GM12878 (cell line): Measurements from ENCODE around the gene B3GAT2. TPM values are rescaled to one million over a fixed set of nuclear protein-coding genes. Genes with fewer than 3 reads are reported as not detected.

Source experiments
- ATAC-seq: fragments of 200-7000 bp; cut with Tn5 transposase; 3 replicates; pipeline ENCODE4 v1.9.1; 2020; ENCODE audit warnings: mild to moderate bottlenecking, moderate library complexity
- BruUV-seq: library from RNA; stranded (reverse); fragments of 400-500 nt; replicated peaks from 2 replicates; lab custom pipeline; 2021; lab: Mats Ljungman, UMichigan
- CTCF ChIA-PET: fragments of 300-600 bp; sonication (Branson Sonifier 250); formaldehyde crosslinking; extraction: SDS; loops from one replicate; lab custom pipeline; 2021; ENCODE audit warnings: inconsistent platforms; lab: Yijun Ruan, JAX
- POLR2A ChIA-PET: fragments of 350-600 bp; formaldehyde crosslinking; extraction: SDS; loops from one replicate; lab custom pipeline; 2021; ENCODE audit warnings: inconsistent platforms; lab: Charles Lee
- RAD21 ChIA-PET: fragments of 300-600 bp; sonication (Branson Sonifier 250); formaldehyde crosslinking; loops from one replicate; lab custom pipeline; 2023; ENCODE audit warnings: antibody characterized with exemption; ENCODE audit not compliant: unreplicated experiment; lab: Charles Lee
- SMC1A ChIA-PET: fragments of 300-600 bp; sonication (Branson Sonifier 250); formaldehyde crosslinking; loops from one replicate; lab custom pipeline; 2023; ENCODE audit not compliant: unreplicated experiment, uncharacterized antibody; lab: Charles Lee
- DNase-seq: peaks from one replicate; pipeline ENCODE4 v3.0.0-alpha.2; 2011; ENCODE audit warnings: low read depth, low spot score
- FAIRE-seq: peaks from 3 replicates; lab custom pipeline; 2011; peaks lifted over from hg19 to GRCh38; lab: Jason Lieb, UNC
- H2AFZ ChIP-seq: 2 replicates; pipeline ENCODE4 v1.6.0; 2011; ENCODE audit warnings: low read depth, low read length, control low read depth; ENCODE audit not compliant: control insufficient read depth
- H3K27ac ChIP-seq: 2 replicates; pipeline ENCODE4 v1.5.1; 2011; ENCODE audit warnings: control low read depth; ENCODE audit not compliant: control insufficient read depth, insufficient read depth
- H3K27me3 ChIP-seq, 2 experiments: replicated peaks in 1 of 2; 2 replicates each; pipeline versions ENCODE4 v1.6.0 to v1.6.1; 2011; ENCODE audit warnings: low read length in 1 of 2; ENCODE audit not compliant: control insufficient read depth in 2 of 2, insufficient read depth in 2 of 2
- H3K36me3 ChIP-seq, 2 experiments: 2 replicates each; pipeline ENCODE4 v1.5.1; 2011; ENCODE audit warnings: low read length in 1 of 2; ENCODE audit not compliant: control insufficient read depth in 2 of 2, insufficient read depth in 2 of 2
- H3K4me1 ChIP-seq: 2 replicates; pipeline ENCODE4 v1.6.1; 2011; ENCODE audit warnings: mild to moderate bottlenecking, low read length, moderate library complexity, mixed read lengths; ENCODE audit not compliant: control insufficient read depth, insufficient read depth
- H3K4me2 ChIP-seq: 2 replicates; pipeline ENCODE4 v1.6.0; 2011; ENCODE audit warnings: control low read depth; ENCODE audit not compliant: control insufficient read depth, insufficient read depth
- H3K4me3 ChIP-seq: fragments of 200-600 bp; sonication (generic); 2 replicates; pipeline ENCODE4 v1.5.1; 2016
- H3K79me2 ChIP-seq: 2 replicates; pipeline ENCODE4 v1.6.0; 2011; ENCODE audit warnings: low read length; ENCODE audit not compliant: control insufficient read depth, insufficient read depth
- H3K9ac ChIP-seq: 2 replicates; pipeline ENCODE4 v1.8.0; 2011; ENCODE audit warnings: low read length, control low read depth, mixed read lengths; ENCODE audit not compliant: control insufficient read depth, insufficient read depth
- H3K9me3 ChIP-seq: replicated peaks from 3 replicates; pipeline ENCODE4 v1.5.1; 2011; ENCODE audit warnings: mild to moderate bottlenecking, low read length; ENCODE audit not compliant: control insufficient read depth, insufficient read depth
- H4K20me1 ChIP-seq: 2 replicates; pipeline ENCODE4 v1.6.0; 2011; ENCODE audit not compliant: control insufficient read depth, insufficient read depth
- CBFB ChIP-seq: IDR thresholded peaks from 2 replicates; pipeline ENCODE4 v1.6.1; 2016; ENCODE audit warnings: antibody characterized with exemption, low read depth
- EED ChIP-seq: sonication (generic); IDR thresholded peaks from 2 replicates; pipeline ENCODE4 v1.6.1; 2016; ENCODE audit warnings: antibody characterized with exemption, low read depth
- IKZF1 ChIP-seq: fragments of 450-650 bp; conservative IDR thresholded peaks from 2 replicates; pipeline ENCODE4 v1.6.1; 2017; ENCODE audit warnings: antibody characterized with exemption, mild to moderate bottlenecking
- MEF2B ChIP-seq: fragments of 450-650 bp; IDR thresholded peaks from 2 replicates; pipeline ENCODE4 v1.6.1; 2018; ENCODE audit warnings: mild to moderate bottlenecking, moderate library complexity; ENCODE audit not compliant: partially characterized antibody, poor library complexity, severe bottlenecking
- NFYA ChIP-seq: IDR thresholded peaks from 2 replicates; pipeline ENCODE4 v1.6.1; 2011; ENCODE audit warnings: low read depth, mild to moderate bottlenecking, low read length, improper control_type of control experiment, borderline replicate concordance
- PML ChIP-seq: IDR thresholded peaks from 2 replicates; pipeline ENCODE4 v1.6.1; 2012; ENCODE audit warnings: low read length, inconsistent platforms
- POLR2A ChIP-seq: IDR thresholded peaks from 2 replicates; pipeline ENCODE4 v1.6.1; 2011; ENCODE audit warnings: low read depth, mild to moderate bottlenecking, low read length
- REST ChIP-seq: IDR thresholded peaks from 2 replicates; pipeline ENCODE4 v1.6.1; 2012; ENCODE audit warnings: mild to moderate bottlenecking, low read depth, low read length
- SPI1 ChIP-seq: IDR thresholded peaks from 2 replicates; pipeline ENCODE4 v1.6.1; 2011; ENCODE audit warnings: low read depth, mild to moderate bottlenecking, low read length, moderate library complexity, borderline replicate concordance; ENCODE audit not compliant: insufficient read depth
- SRF ChIP-seq, 2 experiments: IDR thresholded peaks; 2 replicates each; pipeline ENCODE4 v1.6.1; 2011; ENCODE audit warnings: low read depth in 2 of 2, low read length in 2 of 2, mild to moderate bottlenecking in 1 of 2, moderate library complexity in 1 of 2
- TCF7 ChIP-seq: IDR thresholded peaks from 2 replicates; pipeline ENCODE4 v1.6.1; 2014; ENCODE audit warnings: antibody characterized with exemption, borderline replicate concordance
- WGBS: methylation state at CpG from one replicate; pipeline ENCODE4 v1.1.6; 2016; ENCODE audit warnings: low lambda C conversion rate; ENCODE audit not compliant: insufficient replicate concordance, insufficient coverage; ENCODE audit errors: missing lambda C conversion rate; 5-methylcytosine and 5-hydroxymethylcytosine counted together
- in situ Hi-C: fragments of 300-500 bp; cut with MboI; formaldehyde crosslinking; loops from 9 replicates; pipeline ENCODE4 v1.14.3; 2018; ENCODE audit warnings: mixed read lengths
- intact Hi-C: fragments of 100-400 bp; cut with micrococcal nuclease; formaldehyde crosslinking; loops from one replicate; pipeline ENCODE4 v1.14.2; 2022; ENCODE audit not compliant: unreplicated experiment
- polyA plus RNA-seq, 11 experiments: library from polyadenylated mRNA; depleted of rRNA in 4 of 11; unstranded in 6 of 11; stranded (reverse) in 5 of 11; fragments of >200 nt; fragmentation: Nextera tagmentation in 4 of 11; fragmentation: Illumina TruSeq in 1 of 11; extraction: Ambion mirVana in 4 of 11; extraction: Trizol in 1 of 11; gene quantifications; 1 replicate in 1 of 11; 2 replicates in 10 of 11; pipeline versions ENCODE4 v1.2.1 to v1.2.3, GENCODE V29; 2011 to 2016; ENCODE audit warnings: inconsistent platforms in 2 of 11, missing spikeins in 2 of 11, low read depth in 1 of 11
- total RNA-seq, 4 experiments: library from RNA; depleted of rRNA in 3 of 4; stranded (reverse); fragments of >200 nt in 3 of 4; fragmentation: Illumina TruSeq in 1 of 4; extraction: Trizol in 1 of 4; gene quantifications; 2 replicates each; pipeline versions ENCODE4 v1.2.1 to v1.2.3, GENCODE V29; 2013 to 2021

The B3GAT2 gene
- total and polyA plus RNA-seq, 10 of the 15 experiments (the other 5 are each of a cell fraction or from before 2014, with no cell fraction given): 0.04 to 1.2 (median 0.22) TPM; not detected in 5

GRCh38 chr6:70894001-70894400 lies 62.9 kb downstream of the B3GAT2 start:
- Histone ChIP-seq H2AFZ (no peak overlapping the region), H3K4me2 (no peak overlapping the region), H3K4me1 (no peaks in the 10 kb centered on the region), H4K20me1 (no peaks in the 10 kb centered on the region), H3K36me3 (no peaks in the 10 kb centered on the region), H3K79me2 (no peaks in the 10 kb centered on the region), H3K4me3 (no peak overlapping the region), H3K9me3 (no peaks in the 10 kb centered on the region), H3K9ac (no peak overlapping the region), H3K27me3 (no peaks in the 10 kb centered on the region; a peak in 2 of 4 replicates), H3K27ac (no peak overlapping the region)
- ChIA-PET SMC1A (interaction anchor here (1.0 to 1.6 kb wide), 2 partner anchors 9 to 187 kb away, joined by 4 read pairs; no protein-coding TSS in a partner anchor), POLR2A (no interaction called here), CTCF (interaction anchor here (2.0 to 3.8 kb wide), 2 partner anchors 9 to 187 kb away, joined by 11 to 16 read pairs; no protein-coding TSS in a partner anchor), RAD21 (interaction anchor here (2.3 kb wide), 1 partner anchor 9 kb away, joined by 7 read pairs; no protein-coding TSS in a partner anchor)
- DNase-seq (no peak), FAIRE-seq (no peak), ATAC-seq (no peak)
- intact Hi-C loops (loop anchor here (5.0 kb wide), 1 partner anchor 63 kb away; the partner anchor contains the start of gene B3GAT2), in situ Hi-C loops (loop anchor here (25.0 kb wide), 1 partner anchor 382 kb away; no protein-coding TSS in a partner anchor)
- BruUV-seq: no TSS peak
- 82% methylated on average over 12 of the region's 12 CpGs for WGBS
- TF ChIP-seq MEF2B: no peak
- TF ChIP-seq IKZF1: no peak
- no peak for TF ChIP-seq NFYA
- TF ChIP-seq TCF7: no peak
- TF ChIP-seq CBFB: no peak
- TF ChIP-seq SRF (IDR thresholded peaks at IDR 0.05; ENCODE audit: low read depth in 2 of 2, low read length in 2 of 2): no peak
- TF ChIP-seq EED: no peak

DNA sequence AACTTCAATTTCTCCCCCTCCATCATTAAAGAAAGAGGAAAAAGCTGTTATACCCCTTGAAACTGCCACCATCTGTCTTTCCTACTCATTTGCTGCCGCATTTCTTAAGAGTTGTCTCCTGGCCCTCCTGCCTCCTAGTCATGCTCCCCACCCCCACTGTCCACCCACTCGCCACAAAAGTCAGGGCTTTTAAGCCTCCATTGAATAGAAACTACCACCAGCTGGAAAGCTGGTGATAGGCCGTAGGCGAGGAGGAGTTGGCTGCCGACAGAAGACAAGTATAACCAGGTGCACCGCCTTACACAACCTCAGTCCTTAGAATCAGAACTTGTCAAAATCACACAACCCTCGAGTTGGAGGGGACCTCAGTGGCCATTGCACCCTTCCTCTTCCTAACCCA lies 67.6 kb downstream of the B3GAT2 start:
- H2AFZ ChIP-seq: no peak overlapping the region
- H3K79me2 ChIP-seq: no peaks in the 10 kb centered on the region
- RAD21 ChIA-PET: no interaction called here
- WGBS: 61% methylated on average over 7 of the region's 7 CpGs
- H3K4me1 ChIP-seq: no peaks in the 10 kb centered on the region
- no peaks in the 10 kb centered on the region; a peak in 2 of 4 replicates for H3K27me3 ChIP-seq
- SMC1A ChIA-PET: no interaction called here
- H3K36me3 ChIP-seq: no peaks in the 10 kb centered on the region
- CTCF ChIA-PET: interaction anchor here (7.9 kb wide), 1 partner anchor 179 kb away, joined by 225 read pairs; no protein-coding TSS in a partner anchor
- in situ Hi-C loops (loop anchor here (5.0 to 25.0 kb wide), 2 partner anchors 182 to 377 kb away; no protein-coding TSS in a partner anchor), intact Hi-C loops (loop anchor here (5.0 to 10.0 kb wide), 2 partner anchors 514 to 667 kb away; no protein-coding TSS in a partner anchor)
- FAIRE-seq (no peak), DNase-seq (no peak), ATAC-seq (no peak)
- no peaks in the 10 kb centered on the region for H4K20me1 ChIP-seq
- H3K4me3 ChIP-seq: no peak overlapping the region
- H3K4me2 ChIP-seq: no peak overlapping the region
- no TSS peak for BruUV-seq
- no peaks in the 10 kb centered on the region for H3K9me3 ChIP-seq
- no peak overlapping the region for H3K27ac ChIP-seq
- POLR2A ChIA-PET: no interaction called here
- no peak overlapping the region for H3K9ac ChIP-seq
- TF ChIP-seq POLR2A: no peak
- no peak for TF ChIP-seq REST
- TF ChIP-seq SPI1: no peak
- TF ChIP-seq PML: no peak
- TF ChIP-seq IKZF1: no peak
